GM06990 (cell line): ENCODE results near the gene MYLK4.

Source experiments
- DNase-seq: peaks from one replicate; pipeline ENCODE4 v3.0.0-alpha.2; 2011; ENCODE audit not compliant: insufficient read length; ENCODE audit errors: extremely low read depth
- H3K27me3 ChIP-seq: replicated peaks from 2 replicates; pipeline ENCODE4 v1.6.0; 2011; ENCODE audit warnings: low read length; ENCODE audit not compliant: control insufficient read depth, insufficient read depth
- H3K36me3 ChIP-seq: 2 replicates; pipeline ENCODE4 v1.5.1; 2011; ENCODE audit warnings: low read length; ENCODE audit not compliant: control insufficient read depth, insufficient read depth
- H3K4me3 ChIP-seq: replicated peaks from 2 replicates; pipeline ENCODE4 v1.5.1; 2011; ENCODE audit warnings: low read depth, mild to moderate bottlenecking, control low read depth, low read length
- CTCF ChIP-seq: IDR thresholded peaks from 2 replicates; pipeline ENCODE4 v1.5.1; 2011; ENCODE audit warnings: low read length, control low read depth, mild to moderate bottlenecking, inconsistent platforms; ENCODE audit not compliant: insufficient read depth, poor library complexity, severe bottlenecking

Gene MYLK4

DNA sequence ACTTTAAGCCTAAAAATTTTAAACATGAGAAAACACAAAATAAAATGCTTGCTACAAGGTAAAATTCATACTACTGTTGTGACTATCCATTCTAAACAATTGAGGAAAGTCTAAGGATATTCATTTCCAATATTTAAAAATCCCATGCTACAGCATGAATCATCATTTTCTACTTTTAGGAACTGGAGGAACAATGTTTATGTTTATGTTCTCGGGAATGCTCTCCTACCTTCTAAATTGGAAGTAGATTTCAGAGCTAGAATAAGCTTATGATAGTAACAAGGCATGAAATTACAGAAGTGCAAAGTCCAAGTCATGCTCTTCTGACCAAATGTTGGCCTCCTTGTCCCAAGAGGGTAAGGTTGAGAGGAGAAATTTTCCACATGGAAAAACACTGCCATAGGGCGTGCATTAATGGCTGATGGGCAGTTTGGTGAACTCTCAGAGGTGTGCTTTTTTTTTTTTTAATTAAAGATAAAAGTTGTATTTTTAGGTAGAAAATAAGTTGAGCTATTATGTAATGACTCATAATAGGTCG is 6.0 kb upstream of the MYLK4 start:
- H3K27me3 ChIP-seq = no peaks in the 10 kb centered on the region; the same call in 1 of the 2 replicates
- no peaks in the 10 kb centered on the region for H3K36me3 ChIP-seq
- no peak overlapping the region for H3K4me3 ChIP-seq
- TF ChIP-seq CTCF = no peak
- DNase-seq = no peak

DNA sequence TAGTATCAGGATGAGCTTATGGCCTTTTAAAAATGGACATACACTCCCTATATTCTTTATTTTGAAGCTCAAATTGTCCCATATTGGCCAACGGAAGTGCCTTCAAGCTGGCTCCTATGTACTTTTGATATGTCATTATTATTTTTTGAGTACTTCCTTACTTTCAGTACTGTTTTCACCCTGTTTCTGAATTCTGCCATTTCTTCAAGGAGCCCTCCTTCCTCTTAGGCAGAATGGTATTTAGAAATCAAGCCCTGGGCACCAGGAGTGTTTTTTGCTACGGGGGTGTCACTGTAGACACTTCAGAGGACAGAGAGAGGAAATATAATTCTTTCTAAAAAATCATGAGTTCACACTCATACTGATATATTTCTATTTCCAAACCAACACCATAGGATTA is 5.5 kb upstream of the MYLK4 start:
- DNase-seq = no peak

DNA sequence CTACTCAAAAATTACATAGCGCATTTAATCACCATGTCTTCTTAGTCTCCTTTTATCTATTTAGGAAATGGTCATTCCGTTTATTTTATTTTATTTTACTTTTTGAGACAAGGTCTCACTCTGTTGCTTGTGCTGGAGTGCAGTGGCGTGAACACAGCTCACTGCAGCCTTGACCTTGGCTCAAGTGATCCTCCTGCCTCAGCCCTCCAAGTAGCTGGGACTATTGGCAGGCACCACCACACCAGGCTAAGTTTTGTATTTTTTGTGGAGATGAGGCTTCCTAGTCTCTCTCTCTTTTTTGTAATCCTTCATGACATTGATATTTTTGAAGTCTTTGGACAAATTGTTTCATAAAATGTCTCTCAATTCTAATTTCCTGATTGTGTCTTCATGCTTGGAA is 4.7 kb upstream of the MYLK4 start:
- no peak for DNase-seq
- Histone ChIP-seq H3K4me3 (no peak overlapping the region), H3K27me3 (no peaks in the 10 kb centered on the region; the same call in 1 of the 2 replicates), H3K36me3 (no peaks in the 10 kb centered on the region)
- TF ChIP-seq CTCF = no peak

More for the DNA sequence above, 5.5 kb upstream of the MYLK4 start:
- Histone ChIP-seq H3K4me3 (no peak overlapping the region), H3K27me3 (no peaks in the 10 kb centered on the region; the same call in 1 of the 2 replicates), H3K36me3 (no peaks in the 10 kb centered on the region)
- TF ChIP-seq CTCF = no peak

- no peak overlapping the region for H3K4me3 ChIP-seq
- no peak for TF ChIP-seq CTCF
These were observed 4.2 kb upstream of the MYLK4 start for GRCh38 chr6:2754911-2755310.

DNA sequence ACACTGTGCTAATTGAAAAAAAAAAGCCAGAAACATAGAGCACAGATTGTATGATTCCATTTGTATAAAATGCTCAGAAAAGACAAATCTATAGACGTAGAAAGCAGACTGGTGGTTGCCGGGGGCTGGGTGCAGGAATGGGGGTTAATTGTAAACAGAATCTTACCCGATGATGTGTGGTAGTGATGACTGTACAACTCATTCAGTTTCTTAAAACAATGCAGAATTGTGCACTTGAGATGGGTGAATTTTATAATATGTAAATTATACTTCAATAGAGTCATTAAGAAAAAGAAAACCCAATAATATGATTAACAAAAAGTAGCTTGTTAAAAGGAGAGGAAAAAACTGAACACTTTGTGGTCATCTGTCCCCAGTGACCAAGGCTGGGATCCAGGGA is 3.7 kb upstream of the MYLK4 start:
- Histone ChIP-seq H3K4me3 (no peak overlapping the region), H3K36me3 (no peaks in the 10 kb centered on the region), H3K27me3 (no peaks in the 10 kb centered on the region; the same call in 1 of the 2 replicates)
- TF ChIP-seq CTCF = no peak
- no peak for DNase-seq

More at GRCh38 chr6:2754911-2755310, 4.2 kb upstream of the MYLK4 start:
- Histone ChIP-seq H3K36me3 (no peaks in the 10 kb centered on the region), H3K27me3 (no peaks in the 10 kb centered on the region; the same call in 1 of the 2 replicates)
- DNase-seq = no peak

GRCh38 chr6:2753743-2754142 is 3.0 kb upstream of the MYLK4 start:
- H3K27me3 ChIP-seq = no peaks in the 10 kb centered on the region; the same call in 1 of the 2 replicates
- no peak for DNase-seq
- no peak overlapping the region for H3K4me3 ChIP-seq
- TF ChIP-seq CTCF = no peak
- no peaks in the 10 kb centered on the region for H3K36me3 ChIP-seq
